Activated CD4-positive, CD25-positive, alpha-beta regulatory T cell treated with anti-CD3 and anti-CD28 coated beads, Interleukin-2, amount 50 U/mL, for 16 hours (primary cell): ENCODE results near the gene SDK1.

ENCODE experiments used
- DNase-seq: peaks from one replicate; pipeline ENCODE4 v3.0.0-alpha.2; 2020; ENCODE audit warnings: low read depth, low spot score

The SDK1 gene

DNA sequence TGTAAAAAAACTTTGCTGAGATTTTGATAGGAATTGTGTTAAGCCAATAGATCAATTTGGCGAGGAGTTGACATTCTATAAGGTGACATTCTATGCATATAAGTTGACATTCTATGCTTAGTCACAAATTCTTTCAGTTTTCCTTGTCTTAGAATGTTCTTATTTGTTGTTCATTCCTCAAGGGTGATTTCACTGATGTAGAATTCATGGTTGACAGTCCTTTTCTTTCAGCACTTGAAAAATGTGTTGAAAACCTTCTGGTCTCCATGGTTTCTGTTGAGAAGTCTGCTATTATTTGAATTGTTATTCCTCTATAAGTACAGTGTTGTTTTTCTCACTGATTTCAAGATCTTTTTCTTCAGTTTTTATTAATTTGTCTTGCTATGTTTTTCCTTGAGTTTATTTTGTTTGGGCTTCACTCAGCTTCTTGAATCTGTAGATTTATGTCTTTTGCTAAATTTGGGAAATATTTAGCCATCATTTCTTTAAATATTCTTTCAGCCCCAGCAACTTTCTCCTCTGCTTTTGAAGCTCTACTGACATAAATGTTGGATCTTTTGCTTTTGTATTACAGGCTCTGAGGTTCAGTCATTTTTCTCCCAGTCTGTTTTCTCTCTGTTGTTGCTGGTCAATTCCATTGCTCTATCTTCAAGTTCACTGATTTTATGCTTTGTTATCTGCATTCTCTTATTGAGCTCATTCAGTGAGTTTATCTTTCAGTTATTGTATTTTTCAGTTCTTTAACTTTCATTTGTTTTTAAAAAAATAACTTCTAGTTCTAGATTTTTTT is 154.9 kb downstream of the SDK1 start:
- DNase-seq: no peak

DNA sequence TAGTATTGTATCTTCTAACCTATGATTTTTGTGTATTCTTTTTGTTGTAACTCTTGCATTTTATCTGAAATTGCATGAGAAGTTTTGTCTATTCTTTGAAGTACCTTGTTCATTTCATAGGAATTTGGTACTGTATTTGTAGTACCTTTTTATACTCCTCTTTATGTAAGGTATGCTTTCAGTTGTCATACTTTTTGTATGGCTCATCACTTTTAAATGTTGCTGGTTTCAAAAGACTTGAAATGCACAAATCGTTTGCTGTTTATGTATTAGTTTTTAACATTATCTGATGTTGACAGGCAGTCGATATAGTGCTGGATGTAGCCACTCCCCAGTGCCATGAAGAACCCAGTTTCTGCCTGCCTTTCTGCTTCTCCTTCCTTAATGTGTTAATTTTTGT is 158.1 kb downstream of the SDK1 start:
- no peak for DNase-seq

- DNase-seq: peak; percentile 47
Measured at GRCh38 chr7:3461923-3462322, 160.9 kb downstream of the SDK1 start.

GRCh38 chr7:3463696-3464095 is 162.6 kb downstream of the SDK1 start:
- no peak for DNase-seq

DNA sequence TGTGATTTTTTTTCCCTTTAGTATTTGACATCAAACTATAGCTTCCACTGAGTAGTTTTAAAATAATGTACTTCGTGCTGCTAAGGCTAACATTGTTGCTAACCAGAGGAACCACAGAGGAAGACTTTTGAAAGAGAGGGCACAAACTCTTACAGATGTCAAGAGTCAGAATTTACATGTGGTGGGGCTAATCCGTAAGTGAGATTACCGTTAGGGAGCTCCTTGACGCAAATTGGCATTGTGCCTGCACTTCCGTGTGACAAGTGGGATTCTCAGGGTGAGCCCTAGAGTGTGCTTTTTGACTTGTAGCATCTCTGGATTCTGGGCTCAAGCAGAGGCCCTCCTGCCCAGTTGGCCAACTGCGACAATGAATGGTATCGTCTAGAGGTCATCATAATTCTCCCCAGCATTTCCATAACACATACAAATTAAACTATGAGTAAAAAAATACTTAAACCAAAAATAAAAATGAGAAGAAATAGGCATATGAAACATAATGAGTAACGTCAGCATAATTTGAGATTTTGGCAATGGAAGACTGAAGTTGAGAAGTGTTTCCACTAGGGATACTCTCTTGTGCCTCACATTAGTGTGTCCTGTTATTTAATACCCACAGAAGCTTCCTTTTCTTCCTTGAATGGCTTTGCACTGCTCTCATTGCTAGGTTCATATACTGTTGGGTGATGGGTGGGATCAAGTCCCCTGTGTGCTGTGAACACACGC is 164.0 kb downstream of the SDK1 start:
- no peak for DNase-seq

DNA sequence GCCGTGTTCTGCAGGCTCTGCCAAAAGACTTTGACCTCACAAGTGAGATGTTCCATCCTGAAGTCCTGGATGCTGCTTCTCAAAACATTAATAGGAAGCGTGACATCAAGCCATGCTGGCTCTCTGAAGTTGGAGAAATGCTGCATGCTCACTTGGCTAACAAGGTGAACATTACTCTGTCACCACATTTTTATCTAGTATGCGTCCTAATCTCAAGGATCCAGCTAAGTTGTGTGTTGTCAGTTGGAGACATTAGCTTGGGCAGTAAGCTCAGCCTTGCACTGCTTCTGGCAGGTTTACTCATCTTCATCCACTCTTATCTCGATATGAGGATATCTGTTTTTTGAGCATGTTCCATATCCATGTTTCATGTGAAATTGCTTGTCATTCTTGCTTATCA is 165.2 kb downstream of the SDK1 start:
- no peak for DNase-seq

GRCh38 chr7:3469641-3470040 is 168.6 kb downstream of the SDK1 start:
- no peak for DNase-seq

DNA sequence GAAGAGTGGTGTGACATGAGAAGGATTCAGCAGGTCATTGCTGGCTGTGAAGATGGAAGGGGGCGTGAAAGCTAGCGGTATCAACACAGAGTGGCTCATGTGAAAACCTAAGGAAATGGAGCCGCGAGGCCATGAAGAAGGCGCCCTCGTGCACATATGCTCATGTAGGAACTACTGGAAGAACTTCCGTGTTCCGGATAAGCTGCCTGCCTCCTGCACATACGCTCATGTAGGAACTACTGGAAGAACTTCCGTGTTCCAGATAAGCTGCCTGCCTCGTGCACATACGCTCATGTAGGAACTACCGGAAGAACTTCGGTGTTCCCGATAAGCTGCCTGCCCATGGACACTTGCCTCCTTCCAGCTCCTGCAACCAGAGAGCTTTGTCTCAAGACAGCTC is 179.1 kb downstream of the SDK1 start:
- DNase-seq: no peak

DNA sequence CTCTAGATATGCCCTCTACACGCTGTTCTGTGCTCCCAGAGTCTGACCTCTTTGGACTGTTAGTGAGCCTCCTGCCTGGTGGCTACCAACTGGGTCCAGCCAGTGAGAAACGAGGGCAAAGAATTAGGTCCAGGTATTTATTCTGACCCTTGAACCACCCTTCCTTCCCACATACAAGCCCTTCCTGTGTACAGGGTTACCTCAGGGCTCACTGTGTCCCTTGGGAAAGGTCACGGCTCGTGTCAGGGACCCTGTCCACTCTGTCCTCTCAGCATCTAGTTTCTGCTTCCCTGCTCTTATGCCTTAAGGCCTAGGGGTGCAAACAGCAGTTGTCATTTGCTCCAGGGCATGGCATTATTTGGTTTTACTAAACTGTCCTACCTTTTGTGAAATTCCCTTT is 180.4 kb downstream of the SDK1 start:
- no peak for DNase-seq

GRCh38 chr7:3482147-3482921 is 181.3 kb downstream of the SDK1 start:
- no peak for DNase-seq

GRCh38 chr7:3486841-3487240 is 185.8 kb downstream of the SDK1 start:
- no peak for DNase-seq

GRCh38 chr7:3488829-3489228 is 187.8 kb downstream of the SDK1 start:
- DNase-seq: no peak

DNA sequence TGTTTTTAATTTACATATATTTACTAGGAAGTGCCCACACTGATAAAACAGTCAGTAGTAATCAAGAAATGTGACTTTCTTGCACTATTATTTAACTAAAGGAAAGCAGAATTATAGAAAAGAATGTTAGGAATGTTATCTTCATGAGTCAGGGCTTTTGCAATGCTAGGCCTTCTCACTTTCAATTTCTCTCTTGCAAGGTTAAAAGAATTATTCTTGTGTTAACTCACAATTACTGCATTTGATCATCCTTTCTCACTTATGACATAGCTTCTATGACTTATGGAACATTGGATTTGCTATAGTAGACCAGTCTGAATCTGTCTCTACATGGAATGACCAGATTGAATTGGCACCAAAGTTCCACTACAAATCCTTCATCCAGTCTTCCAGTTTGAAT is 192.4 kb downstream of the SDK1 start:
- no peak for DNase-seq

- no peak for DNase-seq
Measured at GRCh38 chr7:3494947-3495346, 193.9 kb downstream of the SDK1 start.

- no peak for DNase-seq
Measured at GRCh38 chr7:3495530-3495929, 194.5 kb downstream of the SDK1 start.

DNA sequence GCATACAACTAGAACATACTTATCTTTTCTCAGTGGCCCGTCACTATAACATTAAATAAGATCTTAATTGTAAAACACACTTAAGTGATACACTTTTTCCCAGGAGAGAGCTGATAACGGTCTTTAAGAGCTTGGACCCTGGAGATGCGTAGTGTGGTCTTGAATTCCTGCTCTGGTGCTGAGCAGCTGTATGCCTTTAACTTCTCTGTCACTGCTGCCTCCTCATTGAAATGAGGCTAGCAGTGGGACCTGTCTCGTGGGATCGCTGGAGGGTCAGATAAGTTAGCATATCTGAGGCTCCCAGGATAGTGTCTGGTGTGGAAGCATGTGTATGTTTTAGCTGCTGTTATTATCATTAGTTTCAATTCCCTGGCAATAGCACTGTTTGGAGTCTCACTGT is 194.9 kb downstream of the SDK1 start:
- no peak for DNase-seq

DNA sequence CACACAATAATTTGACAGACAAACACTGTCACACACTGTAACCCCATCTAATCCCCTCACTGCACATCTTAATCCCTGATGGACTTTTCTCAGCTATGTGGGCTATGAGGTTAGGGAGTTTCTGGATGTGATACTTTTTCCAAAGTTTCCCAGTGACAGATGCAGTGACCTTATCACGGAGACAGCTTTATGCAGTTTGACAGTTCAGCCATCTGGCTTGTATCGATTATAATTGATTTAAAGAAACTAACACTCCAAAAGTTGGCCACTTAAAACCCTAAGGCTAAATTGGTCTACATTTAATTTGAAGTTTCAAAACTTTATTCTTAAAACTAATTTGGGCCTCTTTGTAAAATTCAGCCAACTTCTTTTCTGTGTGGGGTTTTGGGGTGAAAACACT is 196.7 kb downstream of the SDK1 start:
- DNase-seq: no peak

- DNase-seq: no peak
Measured at GRCh38 chr7:3501671-3502070, 200.6 kb downstream of the SDK1 start.

GRCh38 chr7:3504384-3504783 is 203.3 kb downstream of the SDK1 start:
- no peak for DNase-seq

- DNase-seq: no peak
Measured at GRCh38 chr7:3510101-3511020, 209.3 kb downstream of the SDK1 start.

GRCh38 chr7:3517344-3517743 is 216.3 kb downstream of the SDK1 start:
- no peak for DNase-seq
